Endothelial cell (in vitro differentiated cells): ENCODE results near the gene TLR6. TPM values are rescaled to one million over a fixed set of nuclear protein-coding genes. Genes with fewer than 3 reads are reported as not detected.

Experiments used
- DNase-seq: peaks from one replicate; pipeline ENCODE4 v3.0.0; 2021; ENCODE audit warnings: low spot score
- H3K27ac Mint-ChIP-seq: one replicate; pipeline ENCODE4 v1.8.0; 2021; ENCODE audit warnings: mixed read lengths, inconsistent platforms; ENCODE audit not compliant: unreplicated experiment
- H3K27me3 Mint-ChIP-seq: one replicate; pipeline ENCODE4 v1.8.0; 2021; ENCODE audit warnings: mild to moderate bottlenecking, moderate library complexity, mixed read lengths, inconsistent platforms; ENCODE audit not compliant: unreplicated experiment
- H3K36me3 Mint-ChIP-seq: one replicate; pipeline ENCODE4 v1.8.0; 2021; ENCODE audit warnings: mild to moderate bottlenecking, low read depth, mixed read lengths, inconsistent platforms; ENCODE audit not compliant: unreplicated experiment
- H3K4me1 Mint-ChIP-seq: one replicate; pipeline ENCODE4 v1.8.0; 2021; ENCODE audit warnings: mild to moderate bottlenecking, mixed read lengths, inconsistent platforms; ENCODE audit not compliant: unreplicated experiment
- H3K4me3 Mint-ChIP-seq: one replicate; pipeline ENCODE4 v1.8.0; 2021; ENCODE audit warnings: mild to moderate bottlenecking, mixed read lengths, inconsistent platforms; ENCODE audit not compliant: unreplicated experiment
- H3K9me3 Mint-ChIP-seq: one replicate; pipeline ENCODE4 v1.8.0; 2021; ENCODE audit warnings: mixed read lengths, inconsistent platforms; ENCODE audit not compliant: unreplicated experiment
- CTCF ChIP-seq: fragments of 200-600 bp; sonication (generic); IDR thresholded peaks from one replicate; pipeline ENCODE4 v1.5.0; 2021; ENCODE audit warnings: antibody characterized with exemption; ENCODE audit not compliant: unreplicated experiment
- total RNA-seq: library from RNA; stranded (reverse); fragmentation: NEBNext Ultra II Directional; extraction: Animal tissue kit (Norgen Biotek cat#: 25700); gene quantifications from one replicate; pipeline ENCODE4 v1.2.1, GENCODE V29; 2021; ENCODE audit not compliant: unreplicated experiment

Gene TLR6
- total RNA-seq, 1 donor from 2014 or later = 0.85 TPM

- no peak for DNase-seq
- peaks cover 3% of the 10 kb centered on the region for H3K27me3 Mint-ChIP-seq
- H3K27ac Mint-ChIP-seq = no peak overlapping the region
- H3K9me3 Mint-ChIP-seq = peaks cover 4% of the 10 kb centered on the region
- no peaks in the 10 kb centered on the region for H3K4me1 Mint-ChIP-seq
- TF ChIP-seq CTCF = no peak
- no peaks in the 10 kb centered on the region for H3K36me3 Mint-ChIP-seq
- no peak overlapping the region for H3K4me3 Mint-ChIP-seq
Measured at GRCh38 chr4:38829237-38829636, 27.4 kb downstream of the TLR6 start.

- Mint-ChIP-seq H3K36me3 (no peaks in the 10 kb centered on the region), H3K9me3 (no peaks in the 10 kb centered on the region), H3K4me1 (no peaks in the 10 kb centered on the region), H3K27ac (no peak overlapping the region), H3K4me3 (no peak overlapping the region), H3K27me3 (no peaks in the 10 kb centered on the region)
- TF ChIP-seq CTCF = no peak
- no peak for DNase-seq
Measured at GRCh38 chr4:38823766-38824165, 32.9 kb downstream of the TLR6 start.

GRCh38 chr4:38822748-38823303, 33.8 kb downstream of the TLR6 start:
- Mint-ChIP-seq H3K9me3 (no peaks in the 10 kb centered on the region), H3K4me1 (no peaks in the 10 kb centered on the region), H3K27ac (no peak overlapping the region), H3K27me3 (no peaks in the 10 kb centered on the region), H3K4me3 (no peak overlapping the region), H3K36me3 (no peaks in the 10 kb centered on the region)
- no peak for TF ChIP-seq CTCF
- no peak for DNase-seq

- DNase-seq = no peak
- no peak overlapping the region for H3K4me3 Mint-ChIP-seq
- TF ChIP-seq CTCF = no peak
- H3K36me3 Mint-ChIP-seq = no peaks in the 10 kb centered on the region
- no peak overlapping the region for H3K27ac Mint-ChIP-seq
- H3K4me1 Mint-ChIP-seq = no peaks in the 10 kb centered on the region
- H3K9me3 Mint-ChIP-seq = no peaks in the 10 kb centered on the region
- no peaks in the 10 kb centered on the region for H3K27me3 Mint-ChIP-seq
Measured at GRCh38 chr4:38821739-38822138, 34.9 kb downstream of the TLR6 start.

GRCh38 chr4:38820329-38821061, 36.1 kb downstream of the TLR6 start:
- Mint-ChIP-seq H3K36me3 (no peaks in the 10 kb centered on the region), H3K27me3 (no peaks in the 10 kb centered on the region), H3K27ac (no peak overlapping the region), H3K9me3 (no peaks in the 10 kb centered on the region), H3K4me1 (no peaks in the 10 kb centered on the region), H3K4me3 (no peak overlapping the region)
- TF ChIP-seq CTCF = no peak
- no peak for DNase-seq
